Naive thymus-derived CD8-positive, alpha-beta T cell (primary cell): ENCODE measurements around the gene TRIP10. TPM values are rescaled to one million over a fixed set of nuclear protein-coding genes. Genes with fewer than 3 reads are reported as not detected.
A peak's percentile ranks its signal among the peaks of the same experiment; 100 is the strongest.

Experiments used
- ATAC-seq, 2 donors: fragments of 150-1000 bp; cut with Tn5 transposase in 1 of 2; sonication (Bioruptor Pico), chemical (Tn5 transposase) in 1 of 2; 1 replicate in 1 of 2; 2 replicates in 1 of 2; pipeline ENCODE4 v1.10.0; 2021; ENCODE audit warnings: mild to moderate bottlenecking in 2 of 2, moderate library complexity in 2 of 2
- POLR2A ChIA-PET: fragments of 350-600 bp; sonication (Branson Sonifier 250); formaldehyde crosslinking; loops from one replicate; lab custom pipeline; 2021; ENCODE audit warnings: antibody characterized with exemption; lab: Charles Lee
- DNase-seq, 10 donors: peaks; one replicate each; pipeline versions ENCODE4 v3.0.0 to v3.0.0-alpha.2; 2020 to 2022
- H3K27ac Mint-ChIP-seq, 10 donors: one replicate each; pipeline ENCODE4 v1.8.0; 2020 to 2022; ENCODE audit warnings: mild to moderate bottlenecking in 10 of 10, mixed read lengths in 10 of 10, moderate library complexity in 4 of 10, inconsistent platforms in 1 of 10
- H3K27me3 Mint-ChIP-seq, 5 donors: one replicate each; pipeline ENCODE4 v1.8.0; 2021 to 2022; ENCODE audit warnings: mixed read lengths in 5 of 5
- H3K36me3 Mint-ChIP-seq, 3 donors: one replicate each; pipeline ENCODE4 v1.8.0; 2020 to 2022; ENCODE audit warnings: mixed read lengths in 3 of 3, mild to moderate bottlenecking in 2 of 3, inconsistent platforms in 1 of 3
- H3K4me1 Mint-ChIP-seq, 4 donors: one replicate each; pipeline ENCODE4 v1.8.0; 2021 to 2022; ENCODE audit warnings: mixed read lengths in 4 of 4
- H3K4me3 Mint-ChIP-seq, 10 donors: one replicate each; pipeline ENCODE4 v1.8.0; 2020 to 2022; ENCODE audit warnings: mild to moderate bottlenecking in 10 of 10, mixed read lengths in 10 of 10, moderate library complexity in 6 of 10, inconsistent platforms in 1 of 10
- H3K9me3 Mint-ChIP-seq, 9 donors: one replicate each; pipeline ENCODE4 v1.8.0; 2020 to 2022; ENCODE audit warnings: mixed read lengths in 9 of 9, mild to moderate bottlenecking in 3 of 9, inconsistent platforms in 1 of 9, moderate library complexity in 1 of 9
- polyA plus RNA-seq, 3 donors: library from polyadenylated mRNA; unstranded; fragments of 300-500 nt; fragmentation: Illumina TruSeq; gene quantifications; one replicate each; pipeline ENCODE4 v1.2.3, GENCODE V29; 2021
- total RNA-seq, 8 experiments: library from RNA in 2 of 8; stranded (reverse) in 2 of 8; gene quantifications; one replicate each; pipeline ENCODE4 v1.2.3 and lab custom pipeline; 2021 to 2026

TRIP10 gene
- total and polyA plus RNA-seq, 5 experiments from 2014 or later: 0.64 to 5.3 (median 1.0) TPM

GRCh38 chr19:6733338-6734095 lies 6.0 kb upstream of the TRIP10 start:
- Mint-ChIP-seq H3K27ac (no peak overlapping the region), H3K4me3 (no peak overlapping the region), H3K4me1 (peaks cover 15 to 31% (median 23%) of the 10 kb centered on the region in 4 donors), H3K36me3 (peaks cover 0 to 16% (median 6%) of the 10 kb centered on the region in 3 donors), H3K27me3 (no peaks in the 10 kb centered on the region), H3K9me3 (no peaks in the 10 kb centered on the region)
- no peak for ATAC-seq
- no peak for DNase-seq
- POLR2A ChIA-PET: no interaction called here

- no peak for DNase-seq
- H3K4me3 Mint-ChIP-seq: peak overlapping the region in 2 of 10 donors; percentile 4 to 10
- H3K27me3 Mint-ChIP-seq: no peaks in the 10 kb centered on the region
Measured at GRCh38 chr19:6734096-6734696, 5.3 kb upstream of the TRIP10 start.

DNA sequence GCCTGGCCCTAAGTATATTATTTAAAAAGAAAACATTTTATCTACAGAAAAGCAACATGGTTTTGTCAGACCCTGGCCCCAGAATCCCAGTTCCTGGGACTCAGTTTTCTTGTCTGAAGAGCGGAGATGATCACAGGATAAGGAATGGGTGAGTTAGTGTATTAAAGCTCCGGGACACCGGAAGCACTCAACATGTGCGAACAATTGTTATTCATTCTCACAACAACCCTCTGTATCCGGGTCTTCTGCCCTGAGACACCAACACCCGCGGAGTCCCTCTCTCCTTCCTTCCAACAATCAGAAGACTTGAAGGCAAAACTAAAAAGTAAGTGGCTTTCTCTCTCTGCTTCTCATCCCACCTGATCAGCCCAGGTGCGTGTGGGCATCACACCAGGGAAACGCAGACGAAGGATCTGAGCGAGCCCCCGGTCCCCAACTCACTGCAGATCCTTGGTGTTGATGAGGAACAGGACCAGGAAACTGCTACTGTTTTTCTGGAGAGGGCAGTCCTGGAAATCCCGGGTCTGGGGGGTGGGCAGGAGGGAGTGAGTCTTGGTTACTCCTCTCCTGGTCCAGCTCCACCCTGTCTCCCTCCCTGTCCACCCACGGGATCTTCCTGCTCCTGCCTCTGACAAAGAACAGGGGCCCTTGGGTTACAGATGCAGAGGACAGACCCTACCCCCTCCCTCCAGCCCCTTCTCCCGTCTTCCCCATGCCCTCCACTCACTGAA lies 4.1 kb upstream of the TRIP10 start:
- Mint-ChIP-seq H3K4me1 (peaks cover 19 to 40% (median 34%) of the 10 kb centered on the region in 4 donors), H3K27me3 (no peaks in the 10 kb centered on the region), H3K36me3 (peaks cover 0 to 12% (median 4%) of the 10 kb centered on the region in 3 donors), H3K27ac (peak overlapping the region in 7 of 10 donors; percentile 47 to 98 (median 97)), H3K9me3 (no peaks in the 10 kb centered on the region), H3K4me3 (peak overlapping the region in 4 of 10 donors; percentile 9 to 96 (median 28))
- no peak for DNase-seq
- POLR2A ChIA-PET: interaction anchor here (0.8 to 5.7 kb wide), 2 partner anchors 37 to 128 kb away, joined by 3 to 81 read pairs; partner anchors contain the start of gene VAV1
- ATAC-seq: no peak

More at GRCh38 chr19:6734096-6734696, 5.3 kb upstream of the TRIP10 start:
- Mint-ChIP-seq H3K9me3 (no peaks in the 10 kb centered on the region), H3K36me3 (peaks cover 0 to 16% (median 6%) of the 10 kb centered on the region in 3 donors), H3K27ac (peak overlapping the region in 2 of 10 donors; percentile 40 to 62), H3K4me1 (peaks cover 20 to 32% (median 29%) of the 10 kb centered on the region in 4 donors)
- ATAC-seq: no peak
- POLR2A ChIA-PET: no interaction called here

- Mint-ChIP-seq H3K4me3 (peak overlapping the region; percentile 89 to 100 (median 96)), H3K4me1 (peaks cover 19 to 48% (median 40%) of the 10 kb centered on the region in 4 donors), H3K36me3 (peaks cover 0 to 12% (median 4%) of the 10 kb centered on the region in 3 donors), H3K9me3 (no peaks in the 10 kb centered on the region), H3K27me3 (no peaks in the 10 kb centered on the region), H3K27ac (peak overlapping the region; percentile 93 to 99 (median 97))
- ATAC-seq: peak; percentile 4 to 23
- peak; percentile 32 to 80 (median 62) for DNase-seq
- POLR2A ChIA-PET: interaction anchor here (0.6 to 5.7 kb wide), 5 partner anchors 36 to 219 kb away, joined by 3 to 81 read pairs (median 3); partner anchors contain the start of gene VAV1
Measured at GRCh38 chr19:6736169-6736916, 3.1 kb upstream of the TRIP10 start.

- Mint-ChIP-seq H3K27ac (peak overlapping the region; percentile 93 to 99 (median 97)), H3K36me3 (peaks cover 0 to 12% (median 4%) of the 10 kb centered on the region in 3 donors), H3K27me3 (no peaks in the 10 kb centered on the region), H3K4me1 (peaks cover 19 to 48% (median 44%) of the 10 kb centered on the region in 4 donors), H3K9me3 (no peaks in the 10 kb centered on the region), H3K4me3 (peak overlapping the region; percentile 89 to 100 (median 96))
- POLR2A ChIA-PET: interaction anchor here (0.6 to 5.7 kb wide), 10 partner anchors 11 to 947 kb away, joined by 3 to 81 read pairs (median 6); partner anchors contain the start of gene VAV1
- no peak for DNase-seq
- ATAC-seq: peak in 1 of 2 donors; percentile 0
Measured at GRCh38 chr19:6736917-6737283, 2.6 kb upstream of the TRIP10 start.

GRCh38 chr19:6737284-6737872 lies 2.1 kb upstream of the TRIP10 start, which contains the start of gene GPR108:
TSS of gene GPR108 (minus strand) at chr19:6737580. CDS start at chr19:6737576, 4 bp downstream.
- peak within 1 kb of the TSS; percentile 89 to 100 (median 96) for H3K4me3 Mint-ChIP-seq
- H3K36me3 Mint-ChIP-seq: peaks cover 0 to 8% (median 4%) of the 10 kb centered on the region in 3 donors
- peak; percentile 97 to 100 (median 99) for DNase-seq
- peak; percentile 82 to 84 for ATAC-seq
- H3K27ac Mint-ChIP-seq: peak within 1 kb of the TSS; percentile 93 to 99 (median 97)
- H3K27me3 Mint-ChIP-seq: no peaks in the 10 kb centered on the region
- POLR2A ChIA-PET: interaction anchor here (0.5 to 5.7 kb wide), 21 partner anchors 10 to 947 kb away, joined by 3 to 81 read pairs (median 5); partner anchors contain the start of genes DENND1C, SH2D3A and VAV1
- peaks cover 19 to 48% (median 44%) of the 10 kb centered on the region in 4 donors for H3K4me1 Mint-ChIP-seq
- H3K9me3 Mint-ChIP-seq: no peaks in the 10 kb centered on the region

GRCh38 chr19:6737873-6738786 lies 1.4 kb upstream of the TRIP10 start:
- POLR2A ChIA-PET: interaction anchor here (0.5 to 5.7 kb wide), 24 partner anchors 9 to 452 kb away, joined by 3 to 81 read pairs (median 5); partner anchors contain the start of genes CLPP, DENND1C, SH2D3A and VAV1
- Mint-ChIP-seq H3K27me3 (no peaks in the 10 kb centered on the region), H3K9me3 (no peaks in the 10 kb centered on the region), H3K4me3 (peak overlapping the region; percentile 89 to 100 (median 95)), H3K27ac (peak overlapping the region; percentile 93 to 99 (median 97)), H3K4me1 (peaks cover 19 to 48% (median 44%) of the 10 kb centered on the region in 4 donors), H3K36me3 (peaks cover 0 to 3% (median 0%) of the 10 kb centered on the region in 3 donors)
- DNase-seq (peak; percentile 51 to 87 (median 68)), ATAC-seq (peak in 1 of 2 donors; percentile 9)

GRCh38 chr19:6738787-6739389 lies 592 bp upstream of the TRIP10 start:
- POLR2A ChIA-PET: interaction anchor here (0.7 to 5.7 kb wide), 13 partner anchors 9 to 152 kb away, joined by 3 to 81 read pairs (median 7); partner anchors contain the start of genes SH2D3A and VAV1
- Mint-ChIP-seq H3K4me3 (peak overlapping the region; percentile 89 to 100 (median 95)), H3K9me3 (no peaks in the 10 kb centered on the region), H3K4me1 (peaks cover 19 to 48% (median 44%) of the 10 kb centered on the region in 4 donors), H3K36me3 (peaks cover 0 to 3% (median 0%) of the 10 kb centered on the region in 3 donors), H3K27me3 (no peaks in the 10 kb centered on the region), H3K27ac (peak overlapping the region; percentile 93 to 99 (median 97))
- DNase-seq (peak in 2 of 10 donors; percentile 16 to 41), ATAC-seq (no peak)

- DNase-seq (no peak), ATAC-seq (no peak)
- Mint-ChIP-seq H3K27me3 (no peaks in the 10 kb centered on the region), H3K27ac (peak overlapping the region in 4 of 10 donors; percentile 15 to 53 (median 42)), H3K36me3 (no peaks in the 10 kb centered on the region), H3K4me1 (peaks cover 19 to 48% (median 44%) of the 10 kb centered on the region in 4 donors), H3K9me3 (no peaks in the 10 kb centered on the region), H3K4me3 (peak overlapping the region; percentile 42 to 95 (median 78))
- POLR2A ChIA-PET: interaction anchor here (0.6 to 5.7 kb wide), 5 partner anchors 14 to 123 kb away, joined by 3 to 81 read pairs (median 5); partner anchors contain the start of gene VAV1
Measured at GRCh38 chr19:6739883-6740588, 556 bp downstream of the TRIP10 start.
